ENCODE results near the gene FAM228B. TPM values are rescaled to one million over a fixed set of nuclear protein-coding genes. Genes with fewer than 3 reads are reported as not detected.

FAM228B gene
- total and polyA plus RNA-seq, 2 donors (not counting 1 experiment from before 2014, with no cell fraction given), result 9.8 to 47.2 TPM

DNA sequence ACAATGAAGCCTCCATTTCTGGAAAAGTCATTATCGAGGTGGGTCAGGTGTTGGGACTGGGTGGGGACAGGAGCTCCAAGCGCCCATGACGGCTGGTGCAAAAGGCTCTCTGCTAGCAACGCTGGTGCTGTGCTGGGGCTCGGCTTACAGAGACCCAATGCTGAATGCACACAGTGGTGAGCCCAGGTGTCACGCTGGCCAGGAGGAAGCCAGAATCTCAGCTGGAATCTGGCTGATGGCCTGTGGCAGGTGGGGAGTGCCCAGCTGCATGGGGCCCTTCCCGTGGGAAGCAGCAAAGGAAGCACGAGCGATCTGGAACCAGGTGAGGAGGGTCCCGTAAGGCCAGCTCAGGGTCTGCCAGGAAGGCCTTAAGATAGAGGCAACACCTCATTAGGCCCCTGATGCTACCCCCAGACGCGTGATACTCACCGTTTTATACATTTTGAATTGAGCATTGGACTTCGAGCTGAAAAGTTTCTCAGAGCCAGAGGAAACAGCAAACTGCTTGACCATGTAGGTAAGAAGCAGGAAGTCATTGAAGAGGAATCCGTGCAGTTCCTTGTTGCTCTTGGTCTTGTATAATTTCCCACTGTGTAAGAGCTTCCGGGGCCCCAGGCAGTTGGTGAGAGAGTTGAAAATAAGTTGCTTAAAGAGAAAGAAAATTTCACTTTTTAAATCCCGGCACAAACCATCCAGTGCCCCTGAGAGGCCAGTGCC, 86.3 kb downstream of the FAM228B start:
- Histone ChIP-seq H3K79me2 (ENCODE audit: control insufficient read depth, insufficient read depth, low read length) (no peaks in the 10 kb centered on the region), H3K27ac (ENCODE audit: low read length in 2 of 2) (no peak overlapping the region), H2AFZ (ENCODE audit: insufficient read depth, low read depth, low read length, poor library complexity, severe bottlenecking) (no peak overlapping the region), H3K4me2 (replicated peaks; ENCODE audit: low read depth, low read length, poor library complexity, severe bottlenecking) (no peak overlapping the region), H3K27me3 (replicated peaks in 1 of 4; ENCODE audit: control extremely low read depth in 1 of 4, control insufficient read depth in 3 of 4, insufficient read depth in 4 of 4, low read length in 3 of 4) (no peaks in the 10 kb centered on the region), H3K36me3 (replicated peaks in 1 of 2; ENCODE audit: control extremely low read depth in 1 of 2, control insufficient read depth in 1 of 2, extremely low read depth in 1 of 2, insufficient read depth in 2 of 2, low read length in 1 of 2) (peaks cover 0 to 94% of the 10 kb centered on the region in 2 experiments), H4K20me1 (ENCODE audit: control insufficient read depth, insufficient read depth, low read length, poor library complexity, severe bottlenecking) (no peaks in the 10 kb centered on the region), H3K4me1 (ENCODE audit: control insufficient read depth in 2 of 2, insufficient read depth in 2 of 2, low read length in 2 of 2) (no peaks in the 10 kb centered on the region), H3K4me3 (ENCODE audit: control extremely low read depth in 1 of 5, extremely low read depth in 1 of 5, insufficient read depth in 1 of 5, low read depth in 2 of 5, low read length in 4 of 5) (no peak overlapping the region), H3K9me3 (ENCODE audit: control extremely low read depth in 1 of 3, control insufficient read depth in 2 of 3, insufficient read depth in 1 of 3, low read length in 2 of 3) (no peaks in the 10 kb centered on the region), H3K9ac (ENCODE audit: low read length) (no peak overlapping the region)
- Mint-ChIP-seq H3K4me3 (no peak overlapping the region), H3K9me3 (ENCODE audit: insufficient read depth) (no peaks in the 10 kb centered on the region), H3K27me3 (no peaks in the 10 kb centered on the region), H3K4me1 (no peaks in the 10 kb centered on the region), H3K27ac (no peak overlapping the region)
- intact Hi-C loops (cut with micrococcal nuclease), result no loop called here
- no peak for TF ChIP-seq EZH2 (IDR thresholded peaks at IDR 0.05; ENCODE audit: borderline replicate concordance, insufficient read depth, low read depth, low read length, poor library complexity, severe bottlenecking)
- TF ChIP-seq, protein P1, sequence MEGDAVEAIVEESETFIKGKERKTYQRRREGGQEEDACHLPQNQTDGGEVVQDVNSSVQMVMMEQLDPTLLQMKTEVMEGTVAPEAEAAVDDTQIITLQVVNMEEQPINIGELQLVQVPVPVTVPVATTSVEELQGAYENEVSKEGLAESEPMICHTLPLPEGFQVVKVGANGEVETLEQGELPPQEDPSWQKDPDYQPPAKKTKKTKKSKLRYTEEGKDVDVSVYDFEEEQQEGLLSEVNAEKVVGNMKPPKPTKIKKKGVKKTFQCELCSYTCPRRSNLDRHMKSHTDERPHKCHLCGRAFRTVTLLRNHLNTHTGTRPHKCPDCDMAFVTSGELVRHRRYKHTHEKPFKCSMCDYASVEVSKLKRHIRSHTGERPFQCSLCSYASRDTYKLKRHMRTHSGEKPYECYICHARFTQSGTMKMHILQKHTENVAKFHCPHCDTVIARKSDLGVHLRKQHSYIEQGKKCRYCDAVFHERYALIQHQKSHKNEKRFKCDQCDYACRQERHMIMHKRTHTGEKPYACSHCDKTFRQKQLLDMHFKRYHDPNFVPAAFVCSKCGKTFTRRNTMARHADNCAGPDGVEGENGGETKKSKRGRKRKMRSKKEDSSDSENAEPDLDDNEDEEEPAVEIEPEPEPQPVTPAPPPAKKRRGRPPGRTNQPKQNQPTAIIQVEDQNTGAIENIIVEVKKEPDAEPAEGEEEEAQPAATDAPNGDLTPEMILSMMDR (IDR thresholded peaks at IDR 0.05), result no peak
- WGBS (ENCODE audit: insufficient coverage), result 95% methylated on average over 15 of the region's 17 CpGs
- ChIA-PET CTCF (no interaction called here), POLR2A (interaction anchor here (0.7 kb wide), 1 partner anchor 57 kb away, joined by 5 read pairs; no protein-coding TSS in a partner anchor)
- DNase-seq (no peak), ATAC-seq (ENCODE audit: low read depth) (no peak)

DNA sequence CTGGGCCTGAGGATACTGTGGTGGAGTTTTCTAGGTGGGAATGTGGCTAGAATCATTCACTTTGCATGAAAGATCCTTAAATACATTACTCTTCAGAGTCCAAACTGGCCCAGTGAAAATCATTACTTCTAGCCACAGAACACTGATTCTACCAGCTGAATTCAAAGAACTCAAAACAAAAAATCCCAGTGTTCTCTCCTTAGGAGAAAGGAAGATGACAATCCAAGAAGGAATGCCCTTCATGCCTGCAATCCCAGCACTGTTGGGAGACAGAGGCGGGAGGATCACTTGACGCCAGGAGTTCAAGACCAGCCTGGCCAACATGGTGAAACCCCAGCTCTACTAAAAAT, 86.8 kb downstream of the FAM228B start:
- H3K27ac ChIP-seq (ENCODE audit: low read length in 2 of 2), result no peak overlapping the region
- no peaks in the 10 kb centered on the region for H3K27me3 ChIP-seq (replicated peaks in 1 of 4; ENCODE audit: control extremely low read depth in 1 of 4, control insufficient read depth in 3 of 4, insufficient read depth in 4 of 4, low read length in 3 of 4)
- ATAC-seq (ENCODE audit: low read depth), result no peak
- no peaks in the 10 kb centered on the region for H3K9me3 ChIP-seq (ENCODE audit: control extremely low read depth in 1 of 3, control insufficient read depth in 2 of 3, insufficient read depth in 1 of 3, low read length in 2 of 3)
- intact Hi-C loops (cut with micrococcal nuclease), result no loop called here
- H3K27me3 Mint-ChIP-seq, result no peaks in the 10 kb centered on the region
- H3K4me3 ChIP-seq (ENCODE audit: control extremely low read depth in 1 of 5, extremely low read depth in 1 of 5, insufficient read depth in 1 of 5, low read depth in 2 of 5, low read length in 4 of 5), result no peak overlapping the region
- H3K4me1 Mint-ChIP-seq, result peaks cover 4% of the 10 kb centered on the region
- DNase-seq, result no peak
- H3K4me2 ChIP-seq (replicated peaks; ENCODE audit: low read depth, low read length, poor library complexity, severe bottlenecking), result no peak overlapping the region
- H3K4me1 ChIP-seq (ENCODE audit: control insufficient read depth in 2 of 2, insufficient read depth in 2 of 2, low read length in 2 of 2), result no peaks in the 10 kb centered on the region
- no peak for TF ChIP-seq EZH2 (IDR thresholded peaks at IDR 0.05; ENCODE audit: borderline replicate concordance, insufficient read depth, low read depth, low read length, poor library complexity, severe bottlenecking)
- TF ChIP-seq, protein P1 (IDR thresholded peaks at IDR 0.05), result no peak
- H3K4me3 Mint-ChIP-seq, result no peak overlapping the region
- H3K9me3 Mint-ChIP-seq (ENCODE audit: insufficient read depth), result no peaks in the 10 kb centered on the region
- 95% methylated on average over 2 of the region's 2 CpGs for WGBS (ENCODE audit: insufficient coverage)
- H3K9ac ChIP-seq (ENCODE audit: low read length), result no peak overlapping the region
- CTCF ChIA-PET, result no interaction called here
- POLR2A ChIA-PET, result interaction anchor here (0.7 kb wide), 1 partner anchor 56 kb away, joined by 5 read pairs; no protein-coding TSS in a partner anchor
- H3K36me3 ChIP-seq (replicated peaks in 1 of 2; ENCODE audit: control extremely low read depth in 1 of 2, control insufficient read depth in 1 of 2, extremely low read depth in 1 of 2, insufficient read depth in 2 of 2, low read length in 1 of 2), result peaks cover 1 to 94% of the 10 kb centered on the region in 2 experiments
- no peaks in the 10 kb centered on the region for H3K79me2 ChIP-seq (ENCODE audit: control insufficient read depth, insufficient read depth, low read length)
- H3K27ac Mint-ChIP-seq, result no peak overlapping the region
- H2AFZ ChIP-seq (ENCODE audit: insufficient read depth, low read depth, low read length, poor library complexity, severe bottlenecking), result no peak overlapping the region
- no peaks in the 10 kb centered on the region for H4K20me1 ChIP-seq (ENCODE audit: control insufficient read depth, insufficient read depth, low read length, poor library complexity, severe bottlenecking)

All from B cell (primary cell).